CD4-positive, alpha-beta T cell treated with Interleukin-4 for 4 hours (primary cell): ENCODE measurements around the gene ALPL.

Experiments
- DNase-seq: peaks from one replicate; pipeline ENCODE4 v3.0.0-alpha.2; 2020

The ALPL gene

GRCh38 chr1:21584096-21584495, 74.9 kb downstream of the ALPL start:
- DNase-seq, result no peak

- DNase-seq, result no peak
Measured at GRCh38 chr1:21585037-21585436, 75.8 kb downstream of the ALPL start.

- DNase-seq, result no peak
Measured at GRCh38 chr1:21586222-21586621, 77.0 kb downstream of the ALPL start.

GRCh38 chr1:21586846-21587601, 77.8 kb downstream of the ALPL start:
- no peak for DNase-seq

GRCh38 chr1:21587602-21587953, 78.4 kb downstream of the ALPL start:
- DNase-seq, result no peak

- no peak for DNase-seq
Measured at GRCh38 chr1:21589618-21590017, 80.4 kb downstream of the ALPL start.

- no peak for DNase-seq
Measured at GRCh38 chr1:21590126-21590880, 81.1 kb downstream of the ALPL start.

GRCh38 chr1:21590934-21591333, 81.7 kb downstream of the ALPL start:
- DNase-seq, result no peak

GRCh38 chr1:21592086-21592865, 83.1 kb downstream of the ALPL start:
- no peak for DNase-seq

- no peak for DNase-seq
Measured at GRCh38 chr1:21593231-21593630, 84.0 kb downstream of the ALPL start.

GRCh38 chr1:21594501-21594900, 85.3 kb downstream of the ALPL start:
- DNase-seq, result no peak

GRCh38 chr1:21594935-21595897, 86.0 kb downstream of the ALPL start:
- peak; percentile 11 for DNase-seq

GRCh38 chr1:21596174-21596573, 87.0 kb downstream of the ALPL start:
- no peak for DNase-seq

- DNase-seq, result no peak
Measured at GRCh38 chr1:21596628-21597027, 87.4 kb downstream of the ALPL start.

GRCh38 chr1:21597753-21598152, 88.5 kb downstream of the ALPL start:
- no peak for DNase-seq

GRCh38 chr1:21598417-21598816, 89.2 kb downstream of the ALPL start:
- DNase-seq, result no peak

- no peak for DNase-seq
Measured at GRCh38 chr1:21598904-21599303, 89.7 kb downstream of the ALPL start.

GRCh38 chr1:21599402-21599801, 90.2 kb downstream of the ALPL start:
- DNase-seq, result no peak

- no peak for DNase-seq
Measured at GRCh38 chr1:21601278-21602048, 92.2 kb downstream of the ALPL start.

GRCh38 chr1:21603177-21604138, 94.2 kb downstream of the ALPL start:
- no peak for DNase-seq
